Activated CD4-positive, alpha-beta T cell treated with anti-CD3 and anti-CD28 coated beads for 1 hour (primary cell): ENCODE data around the gene CLDN7.

Source experiments
- DNase-seq: peaks from one replicate; pipeline ENCODE4 v3.0.0-alpha.2; 2020

The CLDN7 gene

DNA sequence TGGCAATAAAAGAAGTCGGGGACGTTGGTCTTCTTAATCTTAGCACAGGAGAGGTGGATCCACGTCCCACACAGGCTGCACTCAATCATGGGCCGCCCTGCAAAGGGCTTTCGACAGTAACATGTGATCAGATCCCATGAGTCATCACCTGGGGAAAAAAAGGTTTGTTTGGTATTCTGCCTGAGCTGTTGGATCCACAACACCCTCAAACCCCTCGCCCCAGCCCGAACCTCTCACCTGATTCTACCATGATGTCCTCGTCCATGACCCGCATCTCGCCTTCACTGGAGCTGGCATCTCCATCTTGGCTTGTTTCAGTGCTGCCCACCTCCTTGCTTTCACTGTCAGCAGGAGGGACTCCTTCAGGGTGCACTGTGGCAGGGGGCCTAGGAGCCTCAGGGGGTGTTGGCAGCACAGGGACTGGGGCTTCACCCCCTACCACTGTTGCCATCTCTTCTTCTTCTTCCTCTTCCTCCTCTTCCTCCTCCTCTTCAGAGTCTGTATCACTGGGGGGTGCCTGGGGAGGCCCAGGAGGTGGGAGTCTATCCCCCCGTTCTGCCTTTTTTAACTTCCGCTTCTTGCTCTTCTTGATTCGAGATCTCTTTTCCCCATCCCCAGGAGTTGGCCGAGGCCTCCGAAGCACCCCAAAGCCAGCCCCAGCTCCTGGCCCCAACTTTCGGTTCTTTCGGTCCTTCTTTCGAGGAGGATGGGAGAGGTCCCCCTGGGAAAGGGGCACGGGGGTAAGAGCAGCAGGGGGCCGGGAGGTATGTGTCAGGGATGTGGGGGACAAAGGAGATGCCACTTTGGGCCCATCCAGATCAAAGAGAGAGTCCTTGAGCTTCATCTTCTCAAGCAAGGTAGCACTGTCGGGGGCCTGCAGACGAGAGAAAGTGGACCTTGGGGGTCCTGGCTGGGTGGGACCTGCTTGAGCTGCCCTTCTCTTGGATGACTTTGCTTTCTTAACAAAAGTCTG, 26.3 kb downstream of the CLDN7 start:
- DNase-seq, result no peak

- peak; percentile 91 for DNase-seq
Observed at GRCh38 chr17:7234083-7234951, 28.0 kb downstream of the CLDN7 start, which contains the start of gene DVL2. DVL2 (minus strand) TSS chr17:7234517; CDS start chr17:7234262, 255 bp downstream.

DNA sequence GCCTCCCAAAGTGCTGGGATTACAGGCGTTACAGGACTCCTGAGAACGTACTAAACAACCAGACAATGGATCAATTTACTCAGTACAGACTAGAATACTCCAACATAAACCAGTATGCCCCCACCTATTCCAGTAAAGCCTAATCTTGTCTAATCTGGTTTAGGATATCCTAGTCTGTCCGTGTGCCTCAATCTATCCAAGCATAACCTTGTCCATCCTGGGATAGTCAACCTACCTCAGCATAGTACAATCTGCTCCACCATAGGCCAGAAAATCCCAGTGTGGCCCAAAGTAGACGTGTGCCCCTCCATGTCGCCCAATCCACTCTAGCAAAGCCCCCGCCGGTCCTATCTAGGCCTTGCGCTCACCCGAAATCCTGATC, 28.6 kb downstream of the CLDN7 start:
- DNase-seq, result no peak

DNA sequence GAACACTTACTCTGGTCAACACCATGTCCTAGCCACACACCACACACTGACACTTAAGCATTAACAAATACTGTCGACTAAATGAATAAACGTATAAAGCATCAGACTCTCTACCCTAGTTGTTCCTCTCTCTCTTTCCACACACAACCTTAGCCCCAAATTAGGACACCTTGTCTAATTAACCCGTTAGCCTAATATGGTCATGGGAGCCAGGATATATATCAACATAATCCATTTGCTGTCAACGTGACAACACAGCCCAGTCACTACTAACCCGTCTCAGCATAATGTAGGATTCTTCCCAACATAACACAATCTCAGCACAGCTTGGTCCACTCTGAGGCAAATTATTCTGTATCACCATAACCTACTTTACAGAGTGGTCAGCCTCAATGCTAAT, 30.2 kb downstream of the CLDN7 start:
- no peak for DNase-seq

DNA sequence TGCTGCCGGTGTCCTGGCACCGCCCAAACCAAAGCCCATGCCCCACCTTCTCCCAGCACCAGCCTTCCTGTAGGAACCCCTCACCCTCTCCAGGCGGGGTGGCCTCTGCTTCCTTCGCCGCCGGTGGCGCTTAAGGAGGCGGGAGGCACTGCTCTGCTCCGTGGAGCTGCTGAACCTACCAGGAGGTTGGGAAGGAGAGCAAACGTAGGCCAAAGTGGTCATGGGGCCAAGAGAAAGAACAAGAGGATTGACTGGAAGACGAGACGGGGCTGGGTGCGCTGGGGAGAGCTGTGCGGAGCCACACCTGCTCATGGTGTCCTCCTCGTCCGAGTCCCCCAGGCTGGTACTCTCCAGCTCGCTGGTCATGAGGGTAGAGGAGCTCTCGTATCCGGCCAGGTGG, 32.8 kb downstream of the CLDN7 start:
- DNase-seq, result no peak

GRCh38 chr17:7228920-7229319, 33.4 kb downstream of the CLDN7 start:
- no peak for DNase-seq

- DNase-seq, result no peak
Observed at GRCh38 chr17:7226721-7227710, 35.3 kb downstream of the CLDN7 start.

DNA sequence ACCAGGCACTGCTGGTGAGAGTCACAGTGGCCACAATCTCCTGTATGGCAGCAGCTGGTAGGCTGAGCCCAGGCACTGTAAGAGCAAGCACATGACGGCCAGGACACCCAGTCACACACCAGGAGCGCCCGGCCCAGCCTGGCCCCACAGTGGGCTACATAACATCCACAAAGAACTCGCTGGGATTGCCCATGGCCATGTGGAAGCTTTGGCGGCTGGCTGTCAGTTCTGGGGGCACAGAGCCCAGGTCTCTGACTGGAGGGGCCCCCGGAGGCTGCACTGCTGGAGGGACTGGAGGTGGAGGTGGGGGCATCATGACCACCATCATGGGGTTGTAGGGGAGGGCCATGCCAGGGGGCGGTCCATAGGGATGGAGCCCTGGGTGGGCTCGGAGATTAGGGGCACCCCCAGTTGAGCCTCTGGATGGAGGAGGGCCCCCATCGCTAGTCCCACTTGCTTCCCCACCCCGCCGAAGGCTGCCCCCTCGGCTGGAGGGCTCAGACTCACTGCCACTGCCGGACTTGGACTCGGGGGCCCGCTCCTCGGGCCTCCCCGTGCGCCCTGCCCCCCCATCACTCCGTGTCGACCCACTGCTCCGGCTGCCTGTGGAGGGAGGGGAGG, 36.5 kb downstream of the CLDN7 start:
- DNase-seq, result no peak

DNA sequence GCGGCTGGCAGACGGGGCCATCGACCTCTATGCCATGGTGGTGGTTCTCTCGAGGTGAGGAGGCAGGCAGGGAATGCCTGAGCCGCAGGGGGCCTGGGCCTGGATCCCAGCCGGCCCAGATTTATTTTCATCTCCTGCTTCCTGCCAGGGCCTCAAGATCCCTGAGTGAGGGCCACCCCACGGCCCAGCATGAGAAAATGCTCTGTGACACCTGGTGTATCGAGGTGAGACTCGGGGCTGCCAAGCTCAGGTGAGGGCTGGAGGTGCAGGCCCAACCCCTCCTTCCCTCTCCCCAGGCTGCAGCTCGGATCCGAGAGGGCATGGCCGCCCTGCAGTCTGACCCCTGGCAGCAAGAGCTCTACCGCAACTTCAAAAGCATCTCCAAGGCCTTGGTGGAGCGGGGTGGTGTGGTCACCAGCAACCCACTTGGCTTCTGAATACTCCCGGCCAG, 37.6 kb downstream of the CLDN7 start:
- DNase-seq, result no peak

DNA sequence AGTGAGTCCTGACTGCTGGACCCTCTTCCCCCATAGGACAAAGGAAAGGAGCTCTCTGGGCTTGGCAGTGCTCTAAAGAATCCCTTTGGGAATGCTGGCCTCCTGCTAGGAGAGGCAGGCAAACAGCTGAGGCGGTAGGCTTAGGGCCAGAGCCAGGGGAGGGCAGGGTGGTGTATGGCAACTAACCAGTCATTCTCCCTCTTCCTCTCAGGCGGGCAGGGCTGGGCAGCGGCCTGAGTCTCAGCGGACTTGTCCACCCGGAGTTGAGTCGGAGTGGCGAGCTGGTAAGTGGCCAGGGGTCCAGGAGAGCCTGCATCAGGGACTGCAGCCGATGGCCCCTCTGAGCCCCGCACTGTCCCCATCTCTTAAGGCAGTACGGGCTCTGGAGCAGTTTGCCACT, 38.2 kb downstream of the CLDN7 start:
- no peak for DNase-seq

GRCh38 chr17:7223375-7223774, 38.9 kb downstream of the CLDN7 start:
- no peak for DNase-seq

- no peak for DNase-seq
Observed at GRCh38 chr17:7222972-7223292, 39.3 kb downstream of the CLDN7 start.

DNA sequence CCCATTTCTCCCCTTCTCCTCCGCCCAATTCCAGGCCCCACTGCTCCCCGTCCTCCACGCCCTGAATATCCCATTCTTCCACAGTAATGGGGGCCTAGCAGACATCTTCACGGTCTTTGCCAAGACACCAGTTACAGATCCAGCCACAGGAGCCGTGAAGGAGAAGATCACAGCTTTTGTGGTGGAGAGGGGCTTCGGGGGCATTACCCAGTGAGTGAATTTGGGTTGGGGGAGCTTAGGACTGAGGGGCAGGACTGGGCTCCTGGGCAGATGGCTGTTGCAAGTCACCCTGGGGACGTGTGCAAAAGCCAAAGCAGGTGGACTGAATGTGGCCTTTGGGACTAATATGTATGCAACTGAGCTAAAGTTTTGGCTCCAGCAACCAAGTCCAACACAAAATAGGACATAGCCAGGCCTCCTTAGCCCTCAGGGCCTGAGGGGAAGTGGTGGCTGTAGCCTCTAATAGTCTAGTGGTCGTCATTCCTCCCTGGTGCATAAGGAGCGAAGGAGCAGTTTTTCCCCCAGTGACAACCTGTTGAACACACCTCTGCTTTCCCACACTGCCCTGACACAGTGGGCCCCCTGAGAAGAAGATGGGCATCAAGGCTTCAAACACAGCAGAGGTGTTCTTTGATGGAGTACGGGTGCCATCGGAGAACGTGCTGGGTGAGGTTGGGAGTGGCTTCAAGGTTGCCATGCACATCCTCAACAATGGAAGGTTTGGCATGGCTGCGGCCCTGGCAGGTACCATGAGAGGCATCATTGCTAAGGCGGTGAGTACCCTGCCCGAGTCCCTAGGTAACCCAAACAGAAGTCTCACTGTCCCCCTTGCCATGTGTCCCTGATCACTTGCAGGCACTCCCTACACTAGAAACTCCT, 39.9 kb downstream of the CLDN7 start:
- no peak for DNase-seq

DNA sequence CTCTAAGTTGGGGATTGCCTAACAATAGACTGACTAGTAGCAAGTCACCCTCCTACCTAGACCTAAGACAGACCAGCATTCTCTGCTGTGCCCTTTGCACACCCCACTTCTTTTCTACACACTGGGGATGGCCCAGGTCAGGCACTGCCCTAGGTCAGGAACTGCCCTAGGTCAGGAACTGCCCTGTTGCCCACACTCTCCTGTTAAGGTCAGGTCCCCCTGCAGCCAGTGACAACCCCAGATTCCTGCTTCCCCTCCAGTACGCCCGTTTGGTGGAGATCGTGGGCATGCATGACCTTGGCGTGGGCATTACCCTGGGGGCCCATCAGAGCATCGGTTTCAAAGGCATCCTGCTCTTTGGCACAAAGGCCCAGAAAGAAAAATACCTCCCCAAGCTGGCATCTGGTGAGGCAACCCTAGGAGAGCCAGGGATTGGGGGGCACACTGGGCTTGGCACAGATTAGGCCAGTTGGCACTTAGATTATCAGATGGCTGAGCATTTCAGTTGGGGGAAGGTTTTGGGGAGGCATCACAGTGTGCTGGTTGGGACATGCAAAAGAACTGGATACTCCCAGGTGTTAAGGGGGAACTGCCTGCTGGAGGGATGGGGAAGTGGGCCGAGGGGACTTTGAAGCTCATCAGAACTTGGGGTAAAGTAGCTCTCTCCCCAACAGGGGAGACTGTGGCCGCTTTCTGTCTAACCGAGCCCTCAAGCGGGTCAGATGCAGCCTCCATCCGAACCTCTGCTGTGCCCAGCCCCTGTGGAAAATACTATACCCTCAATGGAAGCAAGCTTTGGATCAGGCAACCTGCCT, 40.8 kb downstream of the CLDN7 start:
- no peak for DNase-seq

DNA sequence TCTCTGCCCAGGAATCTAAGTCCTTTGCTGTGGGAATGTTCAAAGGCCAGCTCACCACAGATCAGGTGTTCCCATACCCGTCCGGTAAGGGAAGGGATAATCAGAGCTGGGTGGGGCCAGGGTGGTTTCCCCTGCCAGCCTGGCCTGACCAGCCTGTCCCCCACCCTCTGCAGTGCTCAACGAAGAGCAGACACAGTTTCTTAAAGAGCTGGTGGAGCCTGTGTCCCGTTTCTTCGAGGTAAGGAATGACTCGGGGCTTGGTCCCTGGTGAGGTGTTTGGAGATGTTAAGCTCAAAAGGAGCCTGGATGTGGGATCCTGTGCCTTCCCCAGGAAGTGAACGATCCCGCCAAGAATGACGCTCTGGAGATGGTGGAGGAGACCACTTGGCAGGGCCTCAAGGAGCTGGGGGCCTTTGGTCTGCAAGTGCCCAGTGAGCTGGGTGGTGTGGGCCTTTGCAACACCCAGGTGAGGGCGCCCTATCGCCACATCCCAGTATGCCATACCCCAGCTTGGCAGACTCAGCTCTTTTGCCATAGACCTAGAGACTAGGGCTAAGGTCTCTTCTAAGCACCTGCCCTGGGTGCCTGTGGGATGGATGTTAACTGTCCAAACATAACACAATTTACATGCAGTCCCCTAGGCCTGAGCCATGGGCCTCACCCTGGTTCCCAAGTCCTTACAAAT, 41.5 kb downstream of the CLDN7 start:
- peak; percentile 47 for DNase-seq

DNA sequence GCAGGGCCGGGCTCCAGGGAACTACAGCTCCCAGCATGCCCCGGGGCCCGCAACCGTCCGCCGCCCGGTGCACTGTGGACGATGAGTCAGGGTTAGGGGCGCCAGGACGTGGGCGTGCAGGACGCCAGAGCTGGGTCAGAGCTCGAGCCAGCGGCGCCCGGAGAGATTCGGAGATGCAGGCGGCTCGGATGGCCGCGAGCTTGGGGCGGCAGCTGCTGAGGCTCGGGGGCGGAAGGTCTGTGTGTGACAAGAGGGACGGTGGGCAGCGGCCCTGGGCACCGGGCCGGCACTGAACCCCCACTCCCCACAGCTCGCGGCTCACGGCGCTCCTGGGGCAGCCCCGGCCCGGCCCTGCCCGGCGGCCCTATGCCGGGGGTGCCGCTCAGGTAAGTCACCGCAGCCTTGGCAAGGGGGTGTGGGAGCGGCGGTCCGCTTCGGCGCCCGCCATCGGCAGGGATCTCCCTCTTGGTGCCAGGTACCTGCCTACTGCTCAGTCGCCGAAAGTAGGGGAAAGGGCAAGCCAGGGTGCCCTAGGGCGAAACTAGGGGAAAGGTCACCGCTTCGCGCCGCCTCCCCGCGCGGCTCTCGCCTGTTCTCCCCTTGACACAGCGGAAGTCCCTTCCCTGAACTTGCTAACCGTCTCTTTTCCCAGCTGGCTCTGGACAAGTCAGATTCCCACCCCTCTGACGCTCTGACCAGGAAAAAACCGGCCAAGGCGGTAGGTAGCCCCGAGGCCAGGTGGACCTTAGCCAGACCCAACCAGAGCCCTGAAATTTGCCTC, 42.3 kb downstream of the CLDN7 start, which contains the start of the genes ACADVL and DLG4:
ACADVL (plus strand) TSS at position 127 of the 781 bp plus-strand sequence; CDS start at position 174, 47 bp downstream.
DLG4 (minus strand) TSS at position 25 of the 781 bp plus-strand sequence.
- DNase-seq, result peak; percentile 65

DNA sequence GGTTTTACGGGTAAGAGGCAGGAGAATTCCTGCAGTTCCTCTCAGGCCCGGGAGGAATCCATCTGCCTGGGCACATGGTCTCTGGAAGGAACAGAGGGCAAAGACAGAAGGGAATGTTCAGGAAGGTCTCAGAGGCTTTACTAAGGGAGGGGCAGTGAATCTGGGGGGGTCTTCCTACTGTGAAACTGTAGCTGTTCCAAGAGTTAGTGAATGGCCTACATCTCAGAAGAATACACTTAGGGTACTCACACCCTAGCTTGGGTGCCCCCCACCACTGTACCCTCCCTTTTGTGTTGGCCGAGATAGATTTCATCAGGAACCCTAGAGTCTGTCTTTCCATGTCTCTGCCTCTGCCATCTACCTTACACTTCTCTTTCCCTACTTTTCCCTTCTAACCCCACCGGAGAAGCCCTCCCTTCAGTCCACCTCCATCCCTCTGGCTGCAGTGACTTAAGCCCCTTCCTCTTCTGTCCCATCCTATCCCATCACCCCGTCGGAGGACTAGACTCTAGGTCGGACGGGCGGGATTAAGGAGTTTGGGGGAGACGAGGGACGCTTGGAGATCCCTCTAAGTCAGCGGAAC, 43.0 kb downstream of the CLDN7 start:
- DNase-seq, result no peak

DNA sequence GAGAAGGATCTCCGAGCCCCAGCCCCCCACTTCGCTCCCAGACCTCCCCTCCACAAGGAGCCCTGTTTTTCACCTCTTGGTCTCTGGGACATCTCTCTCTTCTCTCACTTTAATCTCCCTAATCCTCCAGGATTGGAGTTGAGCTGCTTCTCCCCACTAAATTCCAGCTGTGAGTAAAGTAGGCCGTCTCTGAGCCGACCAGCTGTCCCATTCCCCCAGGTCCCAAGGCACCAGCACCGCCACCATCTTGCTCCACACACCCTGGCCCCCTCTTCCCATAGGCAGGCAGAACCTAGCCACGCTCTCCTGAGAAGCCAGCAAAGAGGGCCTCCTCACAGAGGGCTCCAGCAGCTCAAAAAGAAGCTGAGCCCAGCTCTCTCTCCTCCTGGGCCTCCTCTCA, 43.5 kb downstream of the CLDN7 start:
- no peak for DNase-seq
